ENCODE measurements around the gene TRNT1. TPM values are rescaled to one million over a fixed set of nuclear protein-coding genes. Genes with fewer than 3 reads are reported as not detected.
A peak's percentile ranks its signal among the peaks of the same experiment; 100 is the strongest.

The TRNT1 gene
- total RNA-seq, 1 experiment from 2014 or later, result 41.7 TPM

GRCh38 chr3:3172627-3173026, 45.9 kb downstream of the TRNT1 start:
- Histone ChIP-seq H3K27ac (ENCODE audit: low read depth, low read length, poor library complexity, severe bottlenecking) (peak overlapping the region; percentile 77), H3K9me3 (ENCODE audit: low read depth, low read length, poor library complexity, severe bottlenecking) (no peaks in the 10 kb centered on the region), H3K27me3 (replicated peaks; ENCODE audit: insufficient read depth, low read depth, low read length, poor library complexity) (no peaks in the 10 kb centered on the region), H3K4me3 (ENCODE audit: low read depth, low read length, poor library complexity, severe bottlenecking) (peak overlapping the region; percentile 6), H3K4me1 (ENCODE audit: insufficient read depth, low read length, poor library complexity, severe bottlenecking) (peaks cover 12% of the 10 kb centered on the region), H3K36me3 (ENCODE audit: insufficient read depth, low read length, poor library complexity, severe bottlenecking) (peaks cover 36% of the 10 kb centered on the region)
- peak; percentile 6 for DNase-seq (ENCODE audit: low spot score)
- TF ChIP-seq CTCF (conservative IDR thresholded peaks at IDR 0.05; ENCODE audit: low read depth, low read length), result no peak
- no peak for TF ChIP-seq EZH2 (IDR thresholded peaks at IDR 0.05; ENCODE audit: borderline replicate concordance, low read depth, low read length, poor library complexity, severe bottlenecking)
- BruUV-seq (replicated peaks), result no TSS peak
- POLR2A ChIA-PET (ENCODE audit: low non-redundant PET), result no interaction called here
- intact Hi-C loops (cut with micrococcal nuclease; ENCODE audit: unreplicated experiment), result no loop called here
- CTCF ChIA-PET, result no interaction called here

GRCh38 chr3:3177861-3178497, 51.2 kb downstream of the TRNT1 start:
- no peaks in the 10 kb centered on the region for H3K9me3 ChIP-seq (ENCODE audit: low read depth, low read length, poor library complexity, severe bottlenecking)
- TF ChIP-seq EZH2 (IDR thresholded peaks at IDR 0.05; ENCODE audit: borderline replicate concordance, low read depth, low read length, poor library complexity, severe bottlenecking) (no peak), CTCF (conservative IDR thresholded peaks at IDR 0.05; ENCODE audit: low read depth, low read length) (no peak)
- ChIA-PET POLR2A (ENCODE audit: low non-redundant PET) (no interaction called here), CTCF (no interaction called here)
- H3K4me1 ChIP-seq (ENCODE audit: insufficient read depth, low read length, poor library complexity, severe bottlenecking), result peaks cover 14% of the 10 kb centered on the region
- no peaks in the 10 kb centered on the region for H3K27me3 ChIP-seq (replicated peaks; ENCODE audit: insufficient read depth, low read depth, low read length, poor library complexity)
- no peak for DNase-seq (ENCODE audit: low spot score)
- BruUV-seq (replicated peaks), result no TSS peak
- H3K36me3 ChIP-seq (ENCODE audit: insufficient read depth, low read length, poor library complexity, severe bottlenecking), result peaks cover 6% of the 10 kb centered on the region
- intact Hi-C loops (cut with micrococcal nuclease; ENCODE audit: unreplicated experiment), result no loop called here
- peak overlapping the region; percentile 90 for H3K4me3 ChIP-seq (ENCODE audit: low read depth, low read length, poor library complexity, severe bottlenecking)
- H3K27ac ChIP-seq (ENCODE audit: low read depth, low read length, poor library complexity, severe bottlenecking), result no peak overlapping the region

- H3K27me3 ChIP-seq (replicated peaks; ENCODE audit: insufficient read depth, low read depth, low read length, poor library complexity), result no peaks in the 10 kb centered on the region
- TF ChIP-seq EZH2 (IDR thresholded peaks at IDR 0.05; ENCODE audit: borderline replicate concordance, low read depth, low read length, poor library complexity, severe bottlenecking) (no peak), CTCF (conservative IDR thresholded peaks at IDR 0.05; ENCODE audit: low read depth, low read length) (no peak)
- ChIA-PET POLR2A (ENCODE audit: low non-redundant PET) (no interaction called here), CTCF (no interaction called here)
- H3K4me1 ChIP-seq (ENCODE audit: insufficient read depth, low read length, poor library complexity, severe bottlenecking), result peaks cover 10% of the 10 kb centered on the region
- intact Hi-C loops (cut with micrococcal nuclease; ENCODE audit: unreplicated experiment), result no loop called here
- peaks cover 4% of the 10 kb centered on the region for H3K36me3 ChIP-seq (ENCODE audit: insufficient read depth, low read length, poor library complexity, severe bottlenecking)
- no peaks in the 10 kb centered on the region for H3K9me3 ChIP-seq (ENCODE audit: low read depth, low read length, poor library complexity, severe bottlenecking)
- DNase-seq (ENCODE audit: low spot score), result no peak
- H3K4me3 ChIP-seq (ENCODE audit: low read depth, low read length, poor library complexity, severe bottlenecking), result peak overlapping the region; percentile 90
- BruUV-seq (replicated peaks), result TSS peak; percentile 69
- peak overlapping the region; percentile 79 for H3K27ac ChIP-seq (ENCODE audit: low read depth, low read length, poor library complexity, severe bottlenecking)
Measured at GRCh38 chr3:3178498-3179328, 52.0 kb downstream of the TRNT1 start.
